Activated CD8-positive, alpha-beta memory T cell treated with anti-CD3 and anti-CD28 coated beads, Interleukin-2, amount 10 ng/mL, durations not matched to agents 7 days and 5 days (primary cell): ENCODE results near the gene TSPAN9. TPM values are rescaled to one million over a fixed set of nuclear protein-coding genes. Genes with fewer than 3 reads are reported as not detected.

Experiments used
- ATAC-seq: fragments of 150-1000 bp; cut with Tn5 transposase; one replicate; pipeline ENCODE4 v1.10.0; 2021; ENCODE audit warnings: moderate library complexity
- CTCF ChIA-PET: fragments of 350-600 bp; sonication (Branson Sonifier 250); formaldehyde crosslinking; loops from one replicate; lab custom pipeline; 2021; ENCODE audit warnings: antibody characterized with exemption; lab: Charles Lee
- DNase-seq: peaks from one replicate; pipeline ENCODE4 v3.0.0-alpha.2; 2020
- H3K27ac Mint-ChIP-seq: one replicate; pipeline ENCODE4 v1.8.0; 2021; ENCODE audit warnings: mild to moderate bottlenecking, mixed read lengths
- H3K27me3 Mint-ChIP-seq: one replicate; pipeline ENCODE4 v1.8.0; 2021; ENCODE audit warnings: mixed read lengths
- H3K36me3 Mint-ChIP-seq: one replicate; pipeline ENCODE4 v1.8.0; 2021; ENCODE audit warnings: mild to moderate bottlenecking, mixed read lengths
- H3K4me1 Mint-ChIP-seq: one replicate; pipeline ENCODE4 v1.8.0; 2021; ENCODE audit warnings: mixed read lengths
- H3K4me3 Mint-ChIP-seq: one replicate; pipeline ENCODE4 v1.8.0; 2021; ENCODE audit warnings: mild to moderate bottlenecking, moderate library complexity, mixed read lengths
- H3K9me3 Mint-ChIP-seq: one replicate; pipeline ENCODE4 v1.8.0; 2022; ENCODE audit warnings: low read depth, mixed read lengths
- total RNA-seq, 2 experiments: library from RNA; stranded (reverse); gene quantifications; one replicate each; pipeline ENCODE4 v1.2.3, GENCODE V29; 2021

The TSPAN9 gene
- total RNA-seq, 2 experiments from 2014 or later = not detected

- no peak for ATAC-seq
- H3K27ac Mint-ChIP-seq = no peak overlapping the region
- no peak overlapping the region for H3K4me3 Mint-ChIP-seq
- DNase-seq = no peak
- peaks cover 8% of the 10 kb centered on the region for H3K27me3 Mint-ChIP-seq
- CTCF ChIA-PET = interaction anchor here (2.3 kb wide), 1 partner anchor 17 kb away, joined by 11 read pairs; no protein-coding TSS in a partner anchor
- H3K4me1 Mint-ChIP-seq = no peaks in the 10 kb centered on the region
- no peaks in the 10 kb centered on the region for H3K36me3 Mint-ChIP-seq
- no peaks in the 10 kb centered on the region for H3K9me3 Mint-ChIP-seq
Observed at GRCh38 chr12:3316776-3317480, 239.7 kb downstream of the TSPAN9 start.

- Mint-ChIP-seq H3K4me1 (no peaks in the 10 kb centered on the region), H3K9me3 (no peaks in the 10 kb centered on the region), H3K4me3 (no peak overlapping the region), H3K27ac (no peak overlapping the region), H3K36me3 (no peaks in the 10 kb centered on the region), H3K27me3 (peaks cover 8% of the 10 kb centered on the region)
- CTCF ChIA-PET = interaction anchor here (2.3 kb wide), 1 partner anchor 17 kb away, joined by 11 read pairs; no protein-coding TSS in a partner anchor
- DNase-seq (no peak), ATAC-seq (no peak)
Observed at GRCh38 chr12:3317481-3317815, 240.3 kb downstream of the TSPAN9 start.

- H3K4me1 Mint-ChIP-seq = no peaks in the 10 kb centered on the region
- CTCF ChIA-PET = interaction anchor here (2.3 kb wide), 1 partner anchor 18 kb away, joined by 11 read pairs; no protein-coding TSS in a partner anchor
- no peak overlapping the region for H3K4me3 Mint-ChIP-seq
- H3K27me3 Mint-ChIP-seq = peaks cover 8% of the 10 kb centered on the region
- ATAC-seq = no peak
- H3K36me3 Mint-ChIP-seq = no peaks in the 10 kb centered on the region
- H3K9me3 Mint-ChIP-seq = no peaks in the 10 kb centered on the region
- DNase-seq = no peak
- no peak overlapping the region for H3K27ac Mint-ChIP-seq
Observed at GRCh38 chr12:3317841-3318501, 240.8 kb downstream of the TSPAN9 start.

- no peaks in the 10 kb centered on the region for H3K9me3 Mint-ChIP-seq
- no peak overlapping the region for H3K4me3 Mint-ChIP-seq
- ATAC-seq = no peak
Observed at GRCh38 chr12:3319723-3320492, 242.7 kb downstream of the TSPAN9 start.

GRCh38 chr12:3320881-3321509 is 243.8 kb downstream of the TSPAN9 start:
- Mint-ChIP-seq H3K4me3 (no peak overlapping the region), H3K36me3 (no peaks in the 10 kb centered on the region), H3K4me1 (no peaks in the 10 kb centered on the region), H3K9me3 (no peaks in the 10 kb centered on the region), H3K27me3 (no peaks in the 10 kb centered on the region), H3K27ac (no peak overlapping the region)
- no peak for ATAC-seq
- CTCF ChIA-PET = no interaction called here
- no peak for DNase-seq

More at GRCh38 chr12:3319723-3320492, 242.7 kb downstream of the TSPAN9 start:
- H3K27me3 Mint-ChIP-seq = peaks cover 4% of the 10 kb centered on the region
- H3K27ac Mint-ChIP-seq = no peak overlapping the region
- CTCF ChIA-PET = interaction anchor here (1.4 kb wide), 1 partner anchor 44 kb away, joined by 3 read pairs; no protein-coding TSS in a partner anchor
- H3K4me1 Mint-ChIP-seq = no peaks in the 10 kb centered on the region
- H3K36me3 Mint-ChIP-seq = no peaks in the 10 kb centered on the region
- no peak for DNase-seq

GRCh38 chr12:3321881-3322280 is 244.7 kb downstream of the TSPAN9 start:
- DNase-seq (no peak), ATAC-seq (no peak)
- H3K27me3 Mint-ChIP-seq = no peaks in the 10 kb centered on the region
- H3K27ac Mint-ChIP-seq = no peak overlapping the region
- CTCF ChIA-PET = no interaction called here
- H3K36me3 Mint-ChIP-seq = no peaks in the 10 kb centered on the region
- H3K4me3 Mint-ChIP-seq = no peak overlapping the region
- H3K4me1 Mint-ChIP-seq = no peaks in the 10 kb centered on the region
- no peaks in the 10 kb centered on the region for H3K9me3 Mint-ChIP-seq

GRCh38 chr12:3323002-3323685 is 246.0 kb downstream of the TSPAN9 start:
- ATAC-seq (no peak), DNase-seq (no peak)
- H3K27me3 Mint-ChIP-seq = peaks cover 3% of the 10 kb centered on the region
- H3K4me1 Mint-ChIP-seq = no peaks in the 10 kb centered on the region
- H3K9me3 Mint-ChIP-seq = no peaks in the 10 kb centered on the region
- H3K4me3 Mint-ChIP-seq = no peak overlapping the region
- H3K36me3 Mint-ChIP-seq = no peaks in the 10 kb centered on the region
- CTCF ChIA-PET = no interaction called here
- H3K27ac Mint-ChIP-seq = no peak overlapping the region

GRCh38 chr12:3325736-3326135 is 248.6 kb downstream of the TSPAN9 start:
- Mint-ChIP-seq H3K27ac (no peak overlapping the region), H3K4me3 (no peak overlapping the region), H3K9me3 (no peaks in the 10 kb centered on the region), H3K36me3 (no peaks in the 10 kb centered on the region), H3K4me1 (no peaks in the 10 kb centered on the region), H3K27me3 (peaks cover 3% of the 10 kb centered on the region)
- no peak for ATAC-seq
- CTCF ChIA-PET = interaction anchor here (2.4 kb wide), 1 partner anchor 25 kb away, joined by 7 read pairs; no protein-coding TSS in a partner anchor
- DNase-seq = no peak

- no peaks in the 10 kb centered on the region for H3K36me3 Mint-ChIP-seq
- no peak for ATAC-seq
- H3K27me3 Mint-ChIP-seq = peaks cover 3% of the 10 kb centered on the region
- DNase-seq = no peak
- no peak overlapping the region for H3K4me3 Mint-ChIP-seq
- no peak overlapping the region for H3K27ac Mint-ChIP-seq
- CTCF ChIA-PET = interaction anchor here (2.4 kb wide), 1 partner anchor 26 kb away, joined by 7 read pairs; no protein-coding TSS in a partner anchor
- H3K4me1 Mint-ChIP-seq = no peaks in the 10 kb centered on the region
- H3K9me3 Mint-ChIP-seq = no peaks in the 10 kb centered on the region
Observed at GRCh38 chr12:3326156-3326849, 249.1 kb downstream of the TSPAN9 start.

- peaks cover 3% of the 10 kb centered on the region for H3K27me3 Mint-ChIP-seq
- H3K4me1 Mint-ChIP-seq = no peaks in the 10 kb centered on the region
- H3K4me3 Mint-ChIP-seq = no peak overlapping the region
- no peak for ATAC-seq
- no peak overlapping the region for H3K27ac Mint-ChIP-seq
- no peaks in the 10 kb centered on the region for H3K36me3 Mint-ChIP-seq
- H3K9me3 Mint-ChIP-seq = no peaks in the 10 kb centered on the region
- no peak for DNase-seq
- CTCF ChIA-PET = interaction anchor here (2.4 kb wide), 1 partner anchor 27 kb away, joined by 7 read pairs; no protein-coding TSS in a partner anchor
Observed at GRCh38 chr12:3326850-3327780, 249.9 kb downstream of the TSPAN9 start.

- Mint-ChIP-seq H3K4me1 (no peaks in the 10 kb centered on the region), H3K27me3 (peaks cover 3% of the 10 kb centered on the region)
Observed at GRCh38 chr12:3328081-3328480, 250.9 kb downstream of the TSPAN9 start.

More at GRCh38 chr12:3328081-3328480, 250.9 kb downstream of the TSPAN9 start:
- Mint-ChIP-seq H3K27ac (no peak overlapping the region), H3K9me3 (no peaks in the 10 kb centered on the region), H3K4me3 (no peak overlapping the region), H3K36me3 (no peaks in the 10 kb centered on the region)
- CTCF ChIA-PET = interaction anchor here (2.4 kb wide), 1 partner anchor 28 kb away, joined by 7 read pairs; no protein-coding TSS in a partner anchor
- ATAC-seq (no peak), DNase-seq (no peak)
